Occipital lobe (tissue), 2 donors: ENCODE results near the gene FILIP1. TPM values are rescaled to one million over a fixed set of nuclear protein-coding genes. Genes with fewer than 3 reads are reported as not detected.

Source experiments
- DNase-seq: peaks from one replicate; lab custom pipeline; 2025; lab: John Stamatoyannopoulos, UW
- total RNA-seq: library from RNA; depleted of rRNA; stranded (reverse); fragments of >200 nt; gene quantifications from one replicate; pipeline ENCODE4 v1.2.3, GENCODE V29; 2014

The FILIP1 gene
- total RNA-seq, 1 donor from 2014 or later = 4.5 TPM

GRCh38 chr6:75296811-75297779, 196.5 kb downstream of the FILIP1 start:
- DNase-seq = no peak

DNA sequence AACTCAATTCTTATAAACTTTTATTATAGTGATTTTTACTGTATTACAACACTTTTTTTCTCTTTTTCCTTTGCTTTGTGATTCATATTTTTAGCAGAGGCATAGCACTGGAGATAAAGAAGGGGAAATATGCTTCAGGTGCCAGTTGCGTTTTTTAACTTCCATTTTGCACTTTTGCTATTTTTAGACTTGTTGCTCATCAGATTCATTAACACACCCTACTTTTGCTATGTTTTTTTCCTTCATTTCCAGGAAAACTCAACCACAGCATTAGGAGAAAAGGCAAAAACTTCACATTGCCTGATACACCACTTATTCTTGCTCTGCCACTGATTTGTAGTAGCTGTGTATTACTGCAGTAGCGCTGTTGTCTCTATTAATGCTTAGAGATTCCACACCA, 201.0 kb downstream of the FILIP1 start:
- no peak for DNase-seq

GRCh38 chr6:75291744-75292143, 201.9 kb downstream of the FILIP1 start:
- DNase-seq = no peak

DNA sequence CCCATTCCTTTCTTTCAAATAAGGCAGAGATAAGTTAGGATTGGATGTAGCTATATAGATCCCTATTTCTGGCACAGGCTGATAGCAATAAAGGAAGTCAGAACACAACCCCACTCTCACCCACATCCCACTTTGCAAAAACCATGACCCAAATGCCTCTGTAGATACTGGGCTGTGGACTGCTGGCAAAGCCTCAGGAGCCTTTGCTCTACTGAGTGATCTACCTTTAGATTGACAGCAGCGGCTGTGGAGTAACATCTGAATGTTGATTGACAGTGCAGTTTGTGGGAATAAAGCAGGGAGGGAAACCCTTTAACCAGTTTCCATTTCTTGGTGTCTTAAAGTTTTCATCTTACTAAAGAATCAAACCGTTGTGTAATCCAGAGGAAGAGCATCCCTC, 202.3 kb downstream of the FILIP1 start:
- no peak for DNase-seq

- peak; percentile 56 for DNase-seq
These were observed 203.3 kb downstream of the FILIP1 start for GRCh38 chr6:75290136-75290945.

GRCh38 chr6:75288023-75288422, 205.6 kb downstream of the FILIP1 start:
- no peak for DNase-seq

GRCh38 chr6:75287424-75287823, 206.2 kb downstream of the FILIP1 start:
- DNase-seq = no peak

- DNase-seq = no peak
These were observed 206.6 kb downstream of the FILIP1 start for GRCh38 chr6:75286955-75287354.

DNA sequence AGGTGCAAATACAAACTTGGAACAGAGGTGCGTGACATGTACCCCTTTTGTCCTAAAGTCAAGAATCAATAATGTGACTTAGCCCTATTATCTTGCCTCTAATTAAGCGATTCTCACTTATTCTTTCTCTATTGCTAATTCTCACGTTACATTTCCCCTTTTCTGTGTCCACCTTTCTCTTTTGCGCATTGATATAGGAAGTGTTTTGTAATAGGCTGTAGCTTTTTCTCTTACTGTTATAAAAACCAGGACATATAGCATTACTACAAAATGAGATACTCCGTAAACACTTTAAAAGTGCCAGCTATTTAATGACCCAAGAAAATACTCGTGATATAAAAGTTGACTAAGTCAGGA, 208.3 kb downstream of the FILIP1 start:
- DNase-seq = no peak

GRCh38 chr6:75284632-75285282, 208.8 kb downstream of the FILIP1 start, which contains the start of gene TMEM30A:
TSS of gene TMEM30A (minus strand) at chr6:75284792. CDS start at chr6:75284638, 154 bp downstream.
- DNase-seq = peak; percentile 97

DNA sequence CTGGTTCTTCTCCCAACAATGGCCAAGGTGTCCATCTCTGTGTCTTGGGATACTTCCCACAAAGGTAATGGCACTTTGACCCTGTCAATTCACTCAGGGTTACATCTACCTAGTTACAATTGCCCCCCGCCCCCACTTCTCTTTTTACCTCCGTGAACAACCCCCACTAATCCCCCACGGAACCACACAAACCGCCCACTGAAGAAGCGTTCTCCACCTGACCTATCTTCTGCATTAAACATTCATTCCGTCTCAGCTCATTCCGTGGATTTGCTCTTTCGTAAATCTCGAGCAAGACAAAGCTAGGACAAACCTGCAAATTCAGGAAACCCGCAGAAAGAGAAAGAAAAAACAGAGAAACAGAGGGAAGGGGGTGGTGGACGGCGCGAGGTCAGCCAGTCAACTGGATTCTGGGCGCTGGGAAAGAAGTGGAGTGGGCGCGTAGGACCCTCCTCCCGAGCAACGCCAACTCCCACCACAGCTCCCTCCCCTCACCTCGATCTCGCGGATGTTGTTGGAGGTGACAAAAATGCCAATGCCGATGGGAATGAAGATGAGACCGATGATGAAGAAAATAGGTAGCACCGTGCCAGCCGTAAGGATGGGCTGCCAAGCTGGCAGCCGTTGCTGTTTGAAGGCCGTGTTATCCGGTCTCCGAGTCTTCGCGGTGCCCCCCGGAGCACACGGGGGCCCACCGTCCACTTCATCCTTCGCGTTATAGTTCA, 209.5 kb downstream of the FILIP1 start:
- peak; percentile 8 for DNase-seq

DNA sequence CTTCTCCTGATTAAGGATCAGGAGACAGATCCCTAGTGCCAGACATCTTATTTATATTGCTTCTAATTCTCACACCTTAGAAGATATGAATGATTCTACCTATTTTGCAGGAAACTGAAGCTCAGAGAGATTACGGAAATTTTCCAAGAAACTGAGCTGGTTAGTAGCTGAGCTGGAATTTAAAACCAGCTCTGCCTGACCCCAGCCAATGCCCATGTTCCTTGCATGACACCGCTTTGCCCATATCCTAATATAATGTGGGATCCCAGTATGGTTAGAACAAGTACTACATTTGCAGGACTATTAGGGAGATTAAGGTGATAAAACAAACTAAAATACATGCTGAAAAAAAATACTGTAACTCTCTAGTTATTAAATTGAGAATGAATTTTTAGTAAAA, 210.9 kb downstream of the FILIP1 start:
- DNase-seq = no peak

DNA sequence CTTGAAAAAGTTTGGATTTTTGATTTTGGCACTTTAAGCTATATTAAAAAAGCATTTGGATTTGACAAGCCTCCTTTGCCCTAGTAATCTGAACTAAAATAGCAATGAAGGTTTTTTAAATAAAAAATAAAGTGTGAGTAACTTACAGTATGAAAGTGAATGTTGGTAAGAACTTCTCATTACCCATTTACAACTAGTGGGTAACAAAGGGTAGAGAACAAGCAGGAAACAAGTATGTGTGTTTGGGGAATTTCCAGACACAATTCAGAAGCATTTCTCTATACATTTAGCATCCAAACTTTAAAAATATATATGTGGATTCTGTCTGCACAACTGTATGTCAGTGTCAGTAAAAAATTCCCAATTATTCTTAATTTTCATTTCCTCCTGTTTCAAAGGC, 211.9 kb downstream of the FILIP1 start:
- no peak for DNase-seq

DNA sequence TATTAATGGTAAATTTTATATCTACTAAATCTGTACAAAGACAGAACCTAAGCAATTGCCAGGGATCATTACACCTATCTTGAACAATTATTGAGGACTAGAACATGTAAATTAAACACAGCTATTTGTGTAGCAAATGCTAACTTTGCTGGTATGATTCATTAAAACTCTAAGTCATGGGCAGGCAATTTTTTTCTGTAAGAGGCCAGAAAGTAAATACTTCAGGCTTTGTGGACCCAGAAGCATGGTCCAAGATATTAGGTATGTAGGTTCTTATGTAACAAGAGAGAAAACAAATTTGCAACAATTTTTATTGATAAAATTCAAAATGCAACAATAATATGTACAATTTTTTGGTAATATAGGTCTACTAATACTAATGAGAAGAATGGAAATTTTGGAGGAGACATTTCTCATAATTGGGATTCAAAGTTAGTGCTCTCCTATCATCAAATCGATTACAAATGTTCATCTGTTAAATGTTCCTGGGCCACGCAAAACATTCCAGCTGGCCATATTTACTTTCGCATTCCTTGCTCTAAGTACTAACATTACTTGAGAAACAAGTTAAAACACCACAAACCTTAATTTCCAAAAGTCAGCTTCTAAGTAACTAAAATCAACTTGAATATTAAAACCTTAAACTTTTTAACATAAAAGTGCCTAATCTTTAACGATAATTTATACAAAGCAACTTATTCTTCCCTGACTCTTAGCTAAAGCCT, 213.3 kb downstream of the FILIP1 start:
- DNase-seq = no peak

- no peak for DNase-seq
These were observed 214.2 kb downstream of the FILIP1 start for GRCh38 chr6:75279418-75279817.

GRCh38 chr6:75278474-75279077, 215.0 kb downstream of the FILIP1 start:
- no peak for DNase-seq

DNA sequence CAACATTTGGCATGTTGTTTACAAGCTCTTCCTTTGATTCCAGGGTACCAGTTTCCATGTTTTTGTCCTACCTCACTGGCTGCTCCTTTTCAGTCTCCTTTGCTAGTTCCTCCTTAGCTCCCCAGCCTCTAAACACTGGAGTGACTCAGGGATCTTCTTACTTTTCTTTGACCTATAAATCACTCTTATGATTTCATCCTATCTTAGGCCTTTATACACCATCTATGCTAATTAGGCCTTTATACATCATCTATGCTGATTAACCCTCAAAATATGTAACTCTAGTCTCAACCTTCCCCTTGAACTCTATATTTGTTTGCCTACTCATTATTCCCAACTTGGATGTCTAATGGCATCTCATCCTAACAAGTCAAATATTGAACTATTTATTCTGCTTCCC, 218.5 kb downstream of the FILIP1 start:
- no peak for DNase-seq

- DNase-seq = no peak
These were observed 220.6 kb downstream of the FILIP1 start for GRCh38 chr6:75273009-75273408.

- DNase-seq = no peak
These were observed 221.3 kb downstream of the FILIP1 start for GRCh38 chr6:75272145-75272840.

- DNase-seq = no peak
These were observed 224.6 kb downstream of the FILIP1 start for GRCh38 chr6:75268988-75269354.
